BE2C (cell line): Measurements from ENCODE around the gene DLX4.
A peak's percentile ranks its signal among the peaks of the same experiment; 100 is the strongest.

Experiments
- DNase-seq: peaks from one replicate; pipeline ENCODE4 v3.0.0-alpha.2; 2020
- H3K27me3 ChIP-seq: fragments of 250-450 bp; sonication (Bioruptor Pico); 2 replicates; pipeline ENCODE4 v1.5.1; 2020; ENCODE audit warnings: mild to moderate bottlenecking
- H3K36me3 ChIP-seq: fragments of 250-450 bp; sonication (Bioruptor Pico); 2 replicates; pipeline ENCODE4 v1.5.1; 2020; ENCODE audit warnings: mild to moderate bottlenecking
- H3K4me1 ChIP-seq: fragments of 250-450 bp; sonication (Bioruptor Pico); 2 replicates; pipeline ENCODE4 v1.5.1; 2020
- H3K4me3 ChIP-seq: 2 replicates; pipeline ENCODE4 v1.5.1; 2011; ENCODE audit warnings: low read depth, low read length
- H3K9me3 ChIP-seq: fragments of 250-450 bp; sonication (Bioruptor Pico); 2 replicates; pipeline ENCODE4 v1.5.1; 2020
- CTCF ChIP-seq: IDR thresholded peaks from 2 replicates; pipeline ENCODE4 v1.5.1; 2012; ENCODE audit warnings: mild to moderate bottlenecking, low read depth, low read length

The DLX4 gene

GRCh38 chr17:49942947-49943346 lies 26.0 kb upstream of the DLX4 start:
- Histone ChIP-seq H3K27me3 (no peaks in the 10 kb centered on the region), H3K4me1 (no peaks in the 10 kb centered on the region)
- TF ChIP-seq CTCF = no peak

GRCh38 chr17:49944273-49944870 lies 24.6 kb upstream of the DLX4 start:
- no peak overlapping the region for H3K4me3 ChIP-seq
- no peaks in the 10 kb centered on the region for H3K9me3 ChIP-seq
- peak; percentile 45 for DNase-seq
- H3K27me3 ChIP-seq = no peaks in the 10 kb centered on the region
- H3K4me1 ChIP-seq = no peaks in the 10 kb centered on the region
- no peak for TF ChIP-seq CTCF
- H3K36me3 ChIP-seq = no peaks in the 10 kb centered on the region

More at GRCh38 chr17:49942947-49943346, 26.0 kb upstream of the DLX4 start:
- H3K36me3 ChIP-seq = no peaks in the 10 kb centered on the region
- no peaks in the 10 kb centered on the region for H3K9me3 ChIP-seq
- no peak for DNase-seq
- no peak overlapping the region for H3K4me3 ChIP-seq

GRCh38 chr17:49946208-49946607 lies 22.8 kb upstream of the DLX4 start:
- Histone ChIP-seq H3K4me3 (no peak overlapping the region), H3K4me1 (no peaks in the 10 kb centered on the region), H3K36me3 (no peaks in the 10 kb centered on the region), H3K27me3 (no peaks in the 10 kb centered on the region), H3K9me3 (no peaks in the 10 kb centered on the region)
- TF ChIP-seq CTCF = no peak
- no peak for DNase-seq

- no peak for DNase-seq
- no peaks in the 10 kb centered on the region for H3K4me1 ChIP-seq
- H3K27me3 ChIP-seq = no peaks in the 10 kb centered on the region
- TF ChIP-seq CTCF = no peak
- no peak overlapping the region for H3K4me3 ChIP-seq
- H3K36me3 ChIP-seq = no peaks in the 10 kb centered on the region
- no peaks in the 10 kb centered on the region for H3K9me3 ChIP-seq
Measured at GRCh38 chr17:49946964-49947584, 21.9 kb upstream of the DLX4 start.

GRCh38 chr17:49949634-49950033 lies 19.4 kb upstream of the DLX4 start:
- no peaks in the 10 kb centered on the region for H3K27me3 ChIP-seq
- no peak for DNase-seq
- no peaks in the 10 kb centered on the region for H3K36me3 ChIP-seq
- no peak overlapping the region for H3K4me3 ChIP-seq
- no peaks in the 10 kb centered on the region for H3K4me1 ChIP-seq
- H3K9me3 ChIP-seq = no peaks in the 10 kb centered on the region
- TF ChIP-seq CTCF = no peak

GRCh38 chr17:49951362-49952082 lies 17.5 kb upstream of the DLX4 start:
- TF ChIP-seq CTCF = no peak
- Histone ChIP-seq H3K4me3 (no peak overlapping the region), H3K36me3 (no peaks in the 10 kb centered on the region), H3K4me1 (no peaks in the 10 kb centered on the region), H3K9me3 (no peaks in the 10 kb centered on the region), H3K27me3 (no peaks in the 10 kb centered on the region)
- no peak for DNase-seq
